A549 (cell line): ENCODE results near the gene AIRE.

Source experiments
- CEBPB ChIP-seq, 2 experiments: fragments of >200 bp in 1 of 2; sonication (Bioruptor Twin) in 1 of 2; formaldehyde crosslinking in 1 of 2; IDR thresholded peaks; 2 replicates each; pipeline ENCODE4 v1.6.1; 2012 to 2016
- CTCF ChIP-seq: fragments of >200 bp; sonication (Bioruptor Twin); formaldehyde crosslinking; IDR thresholded peaks from 3 replicates; pipeline ENCODE4 v1.5.1; 2016
- ELK1 ChIP-seq: fragments of 150-350 bp; IDR thresholded peaks from 2 replicates; pipeline ENCODE4 v1.6.1; 2014; ENCODE audit warnings: low read depth, mild to moderate bottlenecking, low read length
- USF2 ChIP-seq: fragments of 450-650 bp; IDR thresholded peaks from 2 replicates; pipeline ENCODE4 v1.6.1; 2014; ENCODE audit warnings: antibody characterized with exemption

GRCh38 chr21:44319407-44320065 lies 33.9 kb downstream of the AIRE start:
- TF ChIP-seq CTCF (no peak), CEBPB (IDR thresholded peaks at IDR 0.05) (no peak), ELK1 (no peak), USF2 (no peak)
